Kidney (tissue), 14 donors: ENCODE data around the gene BMP8B. TPM values are rescaled to one million over a fixed set of nuclear protein-coding genes. Genes with fewer than 3 reads are reported as not detected.

Source experiments
- DNase-seq, 5 donors: peaks; one replicate each; pipeline ENCODE4 v3.0.0-alpha.2; 2013 to 2020
- FAIRE-seq: peaks from 2 replicates; lab custom pipeline; 2012; peaks lifted over from hg19 to GRCh38; lab: Jason Lieb, UNC
- H3K27ac ChIP-seq, 2 donors: one replicate each; pipeline ENCODE4 v1.7.0; 2013; ENCODE audit warnings: low read depth in 2 of 2, low read length in 2 of 2, inconsistent platforms in 1 of 2
- H3K27me3 ChIP-seq: one replicate; pipeline ENCODE4 v1.7.1; 2013; ENCODE audit warnings: low read length, inconsistent platforms; ENCODE audit not compliant: control insufficient read depth, insufficient read depth
- H3K36me3 ChIP-seq, 3 donors: one replicate each; pipeline versions ENCODE4 v1.7.0 to v1.7.1; 2013; ENCODE audit warnings: low read length in 3 of 3, control low read depth in 1 of 3, inconsistent platforms in 1 of 3; ENCODE audit not compliant: insufficient read depth in 3 of 3, control insufficient read depth in 2 of 3
- H3K4me1 ChIP-seq, 3 donors: one replicate each; pipeline versions ENCODE4 v1.7.0 to v1.7.1; 2013; ENCODE audit warnings: low read length in 3 of 3, inconsistent platforms in 1 of 3, low read depth in 1 of 3; ENCODE audit not compliant: control insufficient read depth in 2 of 3, insufficient read depth in 2 of 3
- H3K4me3 ChIP-seq, 3 donors: one replicate each; pipeline versions ENCODE4 v1.7.0 to v1.8.1; 2013; ENCODE audit warnings: low read length in 3 of 3, control low read depth in 1 of 3, inconsistent platforms in 1 of 3
- H3K9ac ChIP-seq, 3 donors: one replicate each; pipeline versions ENCODE4 v1.7.0 to v1.7.1; 2013; ENCODE audit warnings: low read length in 3 of 3, control low read depth in 1 of 3, inconsistent platforms in 1 of 3
- H3K9me3 ChIP-seq, 3 donors: one replicate each; pipeline versions ENCODE4 v1.7.0 to v1.7.1; 2013; ENCODE audit warnings: low read length in 3 of 3, control low read depth in 1 of 3, inconsistent platforms in 1 of 3; ENCODE audit not compliant: control insufficient read depth in 2 of 3, insufficient read depth in 1 of 3
- CTCF ChIP-seq: IDR thresholded peaks from 3 replicates; pipeline ENCODE4 v1.5.1; 2012; ENCODE audit warnings: mild to moderate bottlenecking, moderate library complexity, borderline replicate concordance; ENCODE audit not compliant: insufficient read depth; ENCODE audit errors: extremely low read depth
- intact Hi-C: fragments of 100-400 bp; cut with DNase I; formaldehyde crosslinking; loops from one replicate; pipeline ENCODE4 v1.11.1; 2022
- polyA plus RNA-seq: library from polyadenylated mRNA; stranded (reverse); fragments of 350-450 nt; fragmentation: Illumina TruSeq; extraction: RNeasy Lipid Tissue Mini Kit (QIAGEN cat#74804); gene quantifications from one replicate; pipeline ENCODE4 v1.2.3, GENCODE V29; 2014; ENCODE audit warnings: low read depth, low replicate concordance; ENCODE audit not compliant: insufficient read depth
- total RNA-seq: library from RNA; stranded (reverse); fragmentation: NEBNext Ultra II Directional; extraction: Animal tissue kit (Norgen Biotek cat#: 25700); gene quantifications from one replicate; pipeline ENCODE4 v1.2.1, GENCODE V29; 2021
- donor health status: control.
- donor health status: control.
- donor health status: control.
- donor health status: control.
- donor health status: control.
- donor health status: DM: yes; HTN: yes; CAD: no.
- donor health status: Normal renal cell carcinoma (clear cell type).

BMP8B gene
- total and polyA plus RNA-seq, 2 donors from 2014 or later = 0.34 to 4.9 TPM

GRCh38 chr1:39721664-39722063 is 67.0 kb downstream of the BMP8B start:
- no peak for DNase-seq
- no peak for FAIRE-seq
- Histone ChIP-seq H3K36me3 (no peaks in the 10 kb centered on the region), H3K9me3 (no peaks in the 10 kb centered on the region), H3K4me1 (no peaks in the 10 kb centered on the region), H3K9ac (no peak overlapping the region), H3K27ac (no peak overlapping the region), H3K4me3 (no peak overlapping the region), H3K27me3 (peaks cover 16% of the 10 kb centered on the region)
- TF ChIP-seq CTCF = no peak
- intact Hi-C loops = loop anchor here (10.0 kb wide), 2 partner anchors 117 to 123 kb away; no protein-coding TSS in a partner anchor

- H3K9me3 ChIP-seq = no peaks in the 10 kb centered on the region
- FAIRE-seq = peak; percentile 98
- peak in 2 of 5 donors; percentile 74 to 87 for DNase-seq
- peak; percentile 59 for TF ChIP-seq CTCF
- H3K4me1 ChIP-seq = no peaks in the 10 kb centered on the region
- H3K9ac ChIP-seq = no peak overlapping the region
- no peaks in the 10 kb centered on the region for H3K36me3 ChIP-seq
- H3K27me3 ChIP-seq = peaks cover 13% of the 10 kb centered on the region
- H3K4me3 ChIP-seq = no peak overlapping the region
- intact Hi-C loops = loop anchor here (10.0 kb wide), 2 partner anchors 116 to 124 kb away; no protein-coding TSS in a partner anchor
- H3K27ac ChIP-seq = no peak overlapping the region
Measured at GRCh38 chr1:39720094-39720999, 68.3 kb downstream of the BMP8B start.

- Histone ChIP-seq H3K9me3 (no peaks in the 10 kb centered on the region), H3K36me3 (no peaks in the 10 kb centered on the region), H3K4me1 (no peaks in the 10 kb centered on the region), H3K4me3 (no peak overlapping the region), H3K27ac (no peak overlapping the region), H3K27me3 (peaks cover 8% of the 10 kb centered on the region), H3K9ac (no peak overlapping the region)
- intact Hi-C loops = no loop called here
- TF ChIP-seq CTCF = no peak
- FAIRE-seq = no peak
- DNase-seq = no peak
Measured at GRCh38 chr1:39717809-39718208, 70.9 kb downstream of the BMP8B start.
